Thyroid gland (tissue), 4 donors: ENCODE data around the gene SCN3A.

Experiments
- CTCF ChIP-seq, 6 experiments: fragments of 200-600 bp in 3 of 6; fragments of 450-650 bp in 3 of 6; sonication (generic) in 3 of 6; IDR thresholded peaks; one replicate each; pipeline ENCODE4 v1.5.1; 2016 to 2019; ENCODE audit warnings: antibody characterized with exemption in 6 of 6, mild to moderate bottlenecking in 2 of 6, inconsistent platforms in 1 of 6, moderate library complexity in 1 of 6
- POLR2A ChIP-seq, 2 donors: fragments of 450-650 bp; IDR thresholded peaks; one replicate each; pipeline ENCODE4 v1.6.1; 2017; ENCODE audit warnings: antibody characterized with exemption in 2 of 2, mild to moderate bottlenecking in 2 of 2, moderate library complexity in 1 of 2

- TF ChIP-seq POLR2A (IDR thresholded peaks at IDR 0.05), result no peak
- no peak for TF ChIP-seq CTCF (IDR thresholded peaks at IDR 0.05)
Observed at GRCh38 chr2:165112789-165113188, 91.1 kb downstream of the SCN3A start.
